Stimulated activated naive CD4-positive, alpha-beta T cell treated with Interleukin-2 at 50 U/mL for 16 hours (primary cell): ENCODE results near the gene MMP7.

Experiments
- DNase-seq: peaks from one replicate; lab custom pipeline; 2025; lab: John Stamatoyannopoulos, UW

MMP7 gene

DNA sequence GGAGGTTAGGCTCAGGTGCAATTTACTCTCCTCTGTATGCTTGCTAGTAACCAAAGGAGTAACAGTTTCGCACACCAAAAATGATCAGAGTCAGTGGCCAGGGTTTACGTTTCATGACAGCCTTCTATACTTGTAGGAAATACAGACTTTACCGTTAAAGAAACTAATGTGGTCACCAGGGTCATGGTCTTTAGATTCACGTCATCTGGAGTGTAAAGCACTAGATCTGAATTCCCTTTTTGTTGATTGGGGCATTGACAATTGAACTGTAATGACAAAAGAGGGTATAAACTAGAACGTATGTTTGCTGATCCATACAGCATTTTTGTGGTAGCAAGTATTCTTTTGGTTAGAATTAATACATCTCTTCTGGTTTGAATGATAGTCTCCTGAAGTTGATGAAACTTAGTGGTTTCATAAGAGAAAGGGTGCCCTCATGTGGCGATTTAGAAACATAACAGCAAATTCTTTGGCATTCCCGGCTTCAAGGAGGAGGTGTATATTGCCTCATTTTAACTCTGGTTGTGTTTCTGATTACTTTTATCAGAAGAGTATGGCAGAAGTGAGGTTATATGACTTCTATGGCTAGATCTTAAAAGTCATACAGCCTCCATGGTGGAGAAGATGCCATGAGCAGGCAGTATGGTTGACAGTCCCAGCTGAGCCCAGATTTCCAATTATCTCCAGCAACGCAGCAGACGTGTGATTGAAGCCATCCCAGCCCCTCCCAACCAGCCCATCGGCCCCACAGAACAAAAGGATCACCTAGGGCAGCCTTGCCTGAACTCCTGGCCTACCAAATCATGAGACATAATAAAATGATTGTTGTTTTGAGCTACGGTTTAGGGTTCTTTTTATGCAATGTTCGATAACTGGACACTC is 35.1 kb downstream of the MMP7 start:
- no peak for DNase-seq

DNA sequence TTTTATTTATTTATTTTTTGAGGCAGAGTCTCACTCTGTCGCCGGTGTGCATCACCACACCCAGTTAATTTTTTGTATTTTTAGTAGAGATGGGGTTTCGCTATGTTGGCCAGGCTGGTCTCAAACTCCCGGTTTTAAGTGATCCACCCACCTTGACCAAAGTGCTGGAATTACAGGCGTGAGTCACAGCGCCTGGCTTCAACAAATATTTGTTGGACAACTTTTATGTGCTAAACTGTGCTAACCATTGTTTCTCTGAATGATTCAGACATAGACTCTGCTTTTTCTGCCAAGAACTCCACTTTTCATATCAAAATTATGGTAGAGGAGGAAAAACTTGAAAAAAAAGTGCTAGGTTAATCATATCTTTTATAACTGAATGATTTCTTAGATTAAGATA is 36.3 kb downstream of the MMP7 start:
- DNase-seq = no peak

DNA sequence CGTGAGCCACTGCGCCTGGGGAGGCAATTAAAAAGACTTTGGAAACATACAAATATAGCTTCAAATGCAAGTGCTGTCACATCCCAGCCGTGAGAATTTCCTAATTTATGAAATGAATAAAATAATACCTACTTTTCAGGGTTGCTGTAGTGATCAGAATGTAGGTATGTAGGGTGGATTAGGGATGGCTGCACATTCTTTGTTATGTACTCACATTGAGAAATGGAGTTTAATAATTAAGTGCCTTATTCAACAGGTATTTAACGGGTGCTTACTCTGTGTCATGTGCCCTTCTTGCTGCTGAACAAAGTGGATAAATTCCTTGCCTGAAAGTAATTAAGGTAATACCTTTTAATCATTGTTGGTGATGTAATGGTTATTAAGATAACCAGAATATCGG is 37.0 kb downstream of the MMP7 start:
- no peak for DNase-seq

DNA sequence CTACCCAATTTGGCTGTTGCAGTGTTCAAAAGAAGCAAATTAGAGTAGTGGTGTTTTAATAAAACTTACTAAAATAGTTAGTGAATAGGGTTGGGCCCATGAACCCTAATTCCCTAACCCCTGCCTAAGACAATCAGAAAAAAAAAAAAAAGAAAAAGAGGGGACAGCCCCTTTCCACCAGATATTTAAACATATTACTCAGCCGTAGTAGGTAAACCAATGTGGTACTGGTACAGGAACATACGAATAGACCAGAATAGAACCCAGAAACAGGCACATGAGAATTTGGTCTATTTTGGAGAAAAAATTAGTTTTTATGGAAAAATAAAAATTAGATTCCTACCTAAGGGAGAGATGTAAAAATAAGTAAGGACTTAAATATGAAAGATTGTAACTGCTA is 38.6 kb downstream of the MMP7 start:
- DNase-seq = no peak

DNA sequence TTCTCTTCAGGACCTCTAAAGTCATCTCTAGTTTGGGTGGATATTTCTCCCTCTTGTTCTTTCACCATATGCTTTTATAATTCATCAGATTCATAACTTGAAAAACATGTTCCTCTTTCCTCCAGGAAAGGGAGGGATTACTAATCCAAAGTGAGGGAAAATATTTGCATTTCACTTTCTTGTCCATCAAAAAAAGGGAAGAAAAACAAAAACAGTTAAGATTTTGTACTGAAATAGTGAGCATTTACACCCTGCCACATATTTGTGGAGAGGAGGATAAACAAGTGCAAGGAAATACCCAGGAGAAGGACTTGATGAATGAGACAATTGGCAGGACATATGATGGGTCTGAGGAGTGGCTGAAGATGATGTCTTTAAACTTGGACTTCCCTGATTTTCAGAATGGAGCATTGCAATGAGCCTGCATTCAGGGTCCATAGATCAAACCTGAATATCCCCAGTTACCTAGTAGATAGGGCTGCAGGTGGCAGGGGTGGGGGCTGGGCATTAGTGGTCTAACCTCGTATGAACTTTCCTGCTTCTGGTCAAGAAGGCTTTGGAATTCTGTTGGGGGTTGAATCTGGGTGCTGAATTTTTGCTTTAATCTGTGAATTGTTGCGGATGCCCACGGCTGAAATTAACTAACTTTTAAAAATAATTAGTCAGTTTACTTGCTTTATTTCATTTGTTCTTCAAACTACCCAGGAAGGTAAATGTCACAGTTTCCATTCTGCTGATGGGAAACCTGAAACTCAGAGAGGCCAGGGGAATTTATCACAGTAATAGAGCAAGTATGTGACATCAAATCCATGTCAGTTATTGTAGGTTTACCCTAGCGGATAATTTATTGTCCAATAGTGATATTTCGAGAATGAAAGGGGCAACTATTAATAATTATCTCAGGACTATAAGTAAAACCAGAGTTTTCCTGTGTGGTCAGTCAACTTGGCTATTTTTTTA is 41.1 kb downstream of the MMP7 start:
- no peak for DNase-seq

DNA sequence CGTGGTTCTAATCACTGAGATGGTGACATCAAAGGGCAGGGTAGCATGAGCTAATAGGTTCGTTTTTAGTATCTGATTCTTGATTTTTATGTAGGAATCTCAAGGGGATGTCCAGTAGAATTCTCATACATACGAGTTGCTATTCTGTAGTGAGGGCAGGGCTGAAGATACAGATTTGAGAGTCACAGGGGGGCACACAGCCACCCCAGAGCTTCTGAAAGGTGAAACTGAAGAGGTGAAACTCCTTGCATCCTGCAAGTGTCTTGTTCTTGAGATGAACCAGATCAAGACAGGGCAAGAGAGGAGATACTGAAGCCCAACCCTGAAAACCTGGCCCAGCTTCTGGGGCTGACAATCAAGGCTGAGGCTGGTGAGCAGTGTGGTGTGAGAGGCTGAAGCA is 42.3 kb downstream of the MMP7 start:
- no peak for DNase-seq

DNA sequence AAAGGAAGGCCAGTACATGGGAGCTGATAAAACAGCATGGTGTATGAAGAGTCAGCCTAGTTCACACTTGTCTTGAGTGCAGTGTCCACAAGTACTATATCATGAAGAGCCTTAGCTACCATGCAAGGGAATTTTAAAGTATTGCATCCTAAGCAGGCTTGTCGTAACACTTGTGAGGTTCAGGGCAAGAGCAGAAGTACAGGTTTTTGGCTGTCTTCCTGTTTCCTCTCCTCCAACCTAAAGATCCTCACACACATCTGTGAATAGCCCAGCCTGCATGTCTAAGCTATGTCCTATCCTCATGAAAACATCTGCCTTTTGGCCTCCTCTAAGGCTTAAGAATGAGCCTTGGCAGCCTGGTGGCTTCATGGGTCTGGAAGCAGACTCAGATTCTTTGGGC is 43.3 kb downstream of the MMP7 start:
- DNase-seq = no peak

DNA sequence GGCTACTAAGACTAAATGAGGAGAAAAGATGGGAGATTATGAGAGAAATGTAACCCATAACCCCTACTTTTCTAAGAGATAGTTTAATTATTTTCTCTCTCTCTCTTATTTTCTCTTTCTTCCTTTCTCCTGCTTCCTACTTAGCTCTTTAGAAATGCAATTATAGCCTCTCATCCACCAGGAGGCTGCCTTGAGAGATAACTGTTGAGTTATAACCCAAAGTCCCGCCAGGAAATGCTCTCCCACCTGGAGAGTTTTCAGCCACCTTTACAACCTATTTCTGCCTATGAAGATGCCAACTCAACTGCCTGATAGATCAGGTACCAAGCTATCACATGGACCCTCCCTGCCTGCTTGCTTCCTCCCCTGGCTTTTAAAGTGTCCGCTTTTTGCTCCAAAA is 44.0 kb downstream of the MMP7 start:
- no peak for DNase-seq

DNA sequence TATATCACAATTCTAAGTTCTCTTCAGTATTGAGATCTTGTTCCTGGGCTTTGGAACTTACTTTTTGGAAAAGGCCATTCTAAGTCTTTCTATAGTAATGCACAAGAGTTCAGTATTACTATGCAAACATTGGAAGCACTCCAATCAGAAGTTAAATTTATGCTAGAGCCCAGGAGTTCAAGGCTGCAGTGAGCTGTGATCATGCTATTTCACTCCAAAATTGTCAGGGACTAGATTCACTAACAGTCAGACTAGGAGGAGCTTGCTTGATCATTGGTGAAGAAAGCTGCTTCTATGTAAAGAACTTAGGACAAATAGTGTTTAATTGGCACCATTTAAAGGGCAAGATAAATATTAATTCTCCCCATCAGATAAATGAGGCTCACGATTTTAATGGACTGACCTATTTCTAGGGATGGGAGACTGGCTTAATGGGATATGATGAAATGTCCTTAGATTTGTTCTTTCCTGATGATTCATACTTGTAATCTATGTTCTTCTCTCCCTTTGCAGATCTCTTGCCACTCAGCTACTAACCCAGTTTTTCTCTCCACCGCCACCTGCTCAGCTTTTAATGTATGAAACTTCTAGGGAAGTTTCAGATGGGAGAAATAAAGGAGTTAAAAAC is 45.3 kb downstream of the MMP7 start:
- DNase-seq = no peak

DNA sequence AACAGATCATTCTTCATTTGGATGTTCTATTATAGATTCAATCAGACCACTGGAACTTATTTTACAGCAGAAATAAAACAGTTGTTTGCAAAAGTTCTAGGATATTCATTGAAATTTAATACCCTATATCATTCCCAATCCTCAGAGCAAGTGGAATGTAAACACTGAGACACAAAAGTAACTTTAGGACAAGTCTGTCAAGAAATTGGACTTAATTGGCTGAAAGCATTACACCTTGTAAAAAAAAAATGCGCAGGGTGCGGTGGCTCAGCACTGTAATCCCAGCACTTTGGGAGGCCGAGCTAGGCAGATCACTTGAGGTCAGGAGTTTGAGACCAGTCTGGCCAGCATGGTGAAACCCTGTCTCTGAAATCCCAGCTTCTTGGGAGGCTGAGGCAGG is 48.1 kb downstream of the MMP7 start:
- DNase-seq = no peak

DNA sequence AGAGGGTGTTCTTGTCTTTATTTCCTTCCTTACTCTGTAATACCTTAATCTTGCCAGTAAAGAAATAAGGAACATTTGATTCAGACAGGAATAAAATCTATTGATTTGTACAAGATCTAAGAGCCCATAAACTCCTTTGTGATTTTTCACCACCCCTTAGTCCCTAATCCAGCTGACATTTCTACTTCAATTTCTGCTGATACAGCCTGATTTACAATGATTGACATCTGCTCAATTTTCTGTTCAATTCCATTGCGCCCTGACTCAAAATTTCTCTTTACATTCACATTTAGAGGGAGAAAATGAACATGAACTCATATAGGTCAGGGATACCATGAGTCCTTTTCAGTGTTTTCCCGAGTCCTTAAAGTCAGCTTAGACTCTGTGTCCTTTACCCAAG is 50.8 kb downstream of the MMP7 start:
- DNase-seq = no peak

DNA sequence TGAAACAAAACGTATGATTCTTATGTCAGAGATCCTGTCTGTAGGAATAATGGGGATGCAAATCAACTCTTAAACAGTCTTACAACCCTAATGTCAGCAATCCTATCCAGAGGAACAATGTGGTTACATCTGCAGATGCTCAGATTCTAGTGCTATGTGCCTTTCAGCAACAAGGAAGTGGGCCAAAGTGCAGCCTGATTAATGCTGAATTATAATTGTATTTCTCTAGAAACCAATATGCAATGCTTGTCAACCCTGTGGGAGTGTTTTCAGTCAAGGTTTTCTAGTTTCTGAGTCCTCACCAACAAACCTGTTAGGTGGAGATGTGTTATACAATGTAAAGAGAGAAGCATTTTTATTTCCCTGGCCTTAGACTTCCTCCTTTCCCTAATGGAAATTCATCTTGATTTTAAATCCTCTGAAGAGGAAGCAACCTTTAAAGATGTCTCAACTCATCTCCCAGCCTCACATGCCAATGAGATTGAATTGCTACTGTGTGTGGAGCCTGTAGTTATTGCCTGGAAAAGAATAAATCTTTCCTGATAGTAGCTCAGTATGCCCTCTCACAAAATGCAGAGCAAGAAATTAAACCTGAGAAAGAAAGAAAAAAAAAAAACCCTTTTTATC is 51.8 kb downstream of the MMP7 start:
- DNase-seq = no peak

DNA sequence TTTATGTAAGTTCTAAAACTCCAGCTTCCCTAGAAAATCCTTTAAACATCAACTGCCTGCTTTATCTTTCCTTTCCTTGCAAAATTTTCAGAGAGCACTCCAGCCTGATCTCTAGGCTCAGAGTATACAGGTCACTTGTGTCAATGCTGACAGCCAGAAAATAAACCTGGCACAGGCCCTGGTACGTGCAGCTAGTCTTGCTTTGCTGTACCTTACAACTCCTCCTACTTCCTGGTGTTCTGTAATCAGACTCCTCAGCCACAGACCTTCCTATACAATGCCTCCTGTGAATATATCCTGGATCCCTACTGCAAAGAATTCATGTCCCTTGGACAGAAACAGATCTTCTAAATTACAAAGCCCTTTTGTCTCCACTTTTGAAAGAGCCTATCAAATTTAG is 53.7 kb downstream of the MMP7 start:
- no peak for DNase-seq

DNA sequence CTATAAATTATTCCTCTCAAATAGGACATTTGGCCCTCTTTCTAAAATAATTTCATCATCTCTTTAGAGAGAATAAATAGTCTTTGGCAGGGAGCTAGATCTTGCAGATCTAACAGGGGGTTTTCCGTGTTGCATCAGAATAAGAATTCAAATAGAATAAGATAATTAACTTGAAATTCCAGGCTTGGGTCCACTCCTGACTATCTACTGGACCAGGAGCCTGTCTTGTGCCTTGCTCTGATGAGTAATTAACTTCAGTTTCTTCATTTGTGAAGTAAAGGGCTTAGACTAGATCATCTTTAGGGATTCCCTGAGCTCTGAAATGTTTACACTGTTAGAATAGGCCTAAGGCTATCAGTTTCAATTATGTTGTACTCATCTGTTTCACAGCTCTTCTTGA is 54.5 kb downstream of the MMP7 start:
- no peak for DNase-seq

DNA sequence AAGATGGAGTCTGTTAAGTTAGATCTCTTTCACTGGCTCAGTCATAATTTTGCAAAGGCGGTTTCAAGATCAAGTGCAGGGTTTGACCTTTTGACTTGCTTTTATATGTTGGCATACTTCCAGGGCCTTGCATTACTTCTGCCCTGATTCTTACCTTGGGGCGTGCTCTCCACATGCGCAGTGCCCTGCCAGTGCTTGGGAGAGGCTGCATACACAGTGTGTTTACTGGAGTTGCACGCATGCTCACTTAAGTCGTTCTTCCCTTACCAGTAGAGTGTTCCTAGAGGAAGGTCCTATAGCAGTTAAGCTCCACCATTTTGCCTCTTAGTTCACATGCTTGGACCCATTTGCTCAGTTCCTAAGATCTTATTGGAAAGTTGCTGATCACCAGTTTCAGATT is 57.0 kb downstream of the MMP7 start:
- DNase-seq = no peak

DNA sequence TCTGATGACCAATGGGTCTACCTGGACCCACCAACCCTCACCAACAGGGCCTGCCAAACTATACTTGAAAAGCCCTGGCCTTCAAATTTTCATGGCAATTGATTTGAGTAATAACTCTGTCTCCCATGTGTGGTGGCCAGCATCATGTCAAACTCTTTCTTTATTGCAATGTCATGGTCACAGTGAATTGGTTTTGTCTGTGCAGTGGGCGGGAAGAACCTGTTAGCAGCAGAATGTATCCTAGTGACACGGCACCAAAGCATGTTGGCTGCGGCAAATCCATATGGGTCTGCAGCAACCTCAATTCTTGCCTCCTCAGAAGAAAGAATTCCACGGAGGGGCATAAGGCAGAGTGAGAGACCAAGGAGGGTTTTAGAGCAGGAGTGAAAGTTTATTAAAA is 58.4 kb downstream of the MMP7 start:
- DNase-seq = no peak

DNA sequence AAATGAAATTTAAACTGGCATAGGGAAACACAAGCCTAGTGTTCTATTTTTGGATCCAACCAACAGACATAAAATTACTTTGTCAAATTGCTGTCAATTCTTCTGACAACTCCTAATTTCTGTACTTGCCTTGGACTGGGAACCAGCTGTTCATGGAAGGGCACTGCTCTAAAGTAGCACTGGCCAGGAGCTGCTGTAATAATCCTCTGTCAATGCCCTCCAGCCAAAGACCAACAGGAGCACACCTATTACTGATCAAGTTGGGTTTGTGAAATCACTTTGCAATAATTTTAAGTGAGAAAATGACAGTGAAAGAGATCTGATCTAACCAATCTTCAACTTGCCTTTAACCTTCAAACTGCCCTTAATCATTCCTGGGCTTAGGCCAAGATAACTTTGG is 59.1 kb downstream of the MMP7 start:
- DNase-seq = no peak
